GM18868 (cell line): ENCODE measurements around the gene DSPP.
"Not testable (repeated sequence)": the region's sequence is repeated elsewhere in the genome, so short reads cannot be mapped to it uniquely, and the experiment has no call there.

ENCODE experiments used
- ATAC-seq: cut with Tn5 transposase; IDR thresholded peaks from one replicate; pipeline ENCODE4 v1.9.1; 2021; ENCODE audit warnings: mild to moderate bottlenecking, moderate library complexity; ENCODE audit not compliant: unreplicated experiment

DSPP gene

DNA sequence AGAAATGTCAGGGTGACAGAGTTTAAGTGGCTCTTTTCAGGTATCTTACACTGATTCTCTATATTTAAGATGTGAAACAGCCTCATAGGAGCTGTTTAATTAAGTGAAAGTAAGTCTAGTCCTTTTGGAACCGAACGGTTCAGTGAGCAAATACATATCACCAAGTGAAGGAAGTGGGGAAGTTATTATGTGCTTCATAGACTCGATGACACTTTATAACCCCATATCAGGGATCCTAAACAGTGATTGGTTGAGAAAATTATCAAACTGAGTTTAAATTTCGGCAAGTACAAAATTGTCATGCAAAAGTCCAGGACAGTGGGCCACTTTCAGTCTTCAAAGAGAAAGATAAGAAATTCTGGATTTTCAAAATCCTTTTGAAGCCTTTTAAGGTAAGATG, at the start of gene DSPP:
TSS of gene DSPP (plus strand) at position 301 of the 400 bp plus-strand sequence. CDS start 2,380 bp downstream, outside the sequence.
- no peak for ATAC-seq

DNA sequence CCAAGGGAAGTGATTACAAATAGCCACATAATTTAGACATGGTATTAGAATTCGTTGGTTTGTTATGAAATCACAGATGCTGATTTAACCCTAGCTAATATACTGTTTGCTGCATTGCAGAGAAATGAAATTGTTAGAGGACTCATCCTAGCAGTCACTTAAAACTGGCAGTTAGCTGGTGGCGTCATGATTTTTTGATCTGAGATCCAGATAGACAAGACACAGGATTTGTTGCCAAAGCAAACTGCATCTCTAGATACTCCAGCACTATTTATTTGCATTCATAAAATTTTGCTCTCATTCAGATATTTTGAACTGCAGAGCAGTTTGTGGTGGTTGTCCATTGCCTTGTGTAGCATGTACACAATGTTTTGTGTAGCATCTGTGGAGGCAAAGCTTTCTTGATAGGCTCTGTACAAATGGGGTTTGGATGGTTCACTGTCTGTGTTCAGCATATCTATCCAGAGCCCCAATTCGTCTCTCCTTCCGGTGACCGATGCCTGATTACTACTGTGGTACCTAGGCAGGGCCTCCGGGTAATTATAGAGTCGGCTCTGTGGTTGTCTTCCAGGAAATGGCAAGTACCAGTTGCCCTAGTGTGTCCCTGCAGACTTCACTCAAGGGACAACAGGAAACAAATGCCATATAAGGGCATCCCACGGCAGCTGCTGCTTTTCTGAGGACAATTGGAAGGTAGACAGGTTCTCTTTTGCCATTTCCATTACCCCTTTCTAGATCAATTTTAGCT, 49.1 kb upstream of the DSPP start:
- peak; percentile 98 for ATAC-seq

GRCh38 chr4:87560802-87561201, 47.5 kb upstream of the DSPP start:
- no peak for ATAC-seq

GRCh38 chr4:87565746-87566145, 42.6 kb upstream of the DSPP start:
- ATAC-seq = no peak

DNA sequence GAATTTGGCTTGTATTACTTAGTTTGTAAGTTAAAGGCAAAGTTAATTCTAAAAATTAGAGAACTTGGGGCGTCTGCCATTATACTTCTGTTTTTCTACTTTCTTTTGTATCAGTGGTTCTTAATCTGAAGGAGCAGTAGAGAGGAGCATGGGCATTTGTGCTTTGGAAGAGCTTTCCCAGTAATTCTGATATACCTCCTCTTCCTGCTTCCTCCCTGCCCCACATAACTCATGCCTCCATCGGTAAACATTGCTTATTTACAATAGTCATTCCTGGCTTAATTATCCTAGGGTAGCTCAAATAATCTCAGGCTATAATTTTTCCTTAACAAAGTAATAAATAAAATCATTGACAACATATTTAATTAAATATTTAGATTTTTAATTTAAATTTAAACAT, 42.1 kb upstream of the DSPP start:
- no peak for ATAC-seq

- no peak for ATAC-seq
Measured at GRCh38 chr4:87567191-87567590, 41.1 kb upstream of the DSPP start.

DNA sequence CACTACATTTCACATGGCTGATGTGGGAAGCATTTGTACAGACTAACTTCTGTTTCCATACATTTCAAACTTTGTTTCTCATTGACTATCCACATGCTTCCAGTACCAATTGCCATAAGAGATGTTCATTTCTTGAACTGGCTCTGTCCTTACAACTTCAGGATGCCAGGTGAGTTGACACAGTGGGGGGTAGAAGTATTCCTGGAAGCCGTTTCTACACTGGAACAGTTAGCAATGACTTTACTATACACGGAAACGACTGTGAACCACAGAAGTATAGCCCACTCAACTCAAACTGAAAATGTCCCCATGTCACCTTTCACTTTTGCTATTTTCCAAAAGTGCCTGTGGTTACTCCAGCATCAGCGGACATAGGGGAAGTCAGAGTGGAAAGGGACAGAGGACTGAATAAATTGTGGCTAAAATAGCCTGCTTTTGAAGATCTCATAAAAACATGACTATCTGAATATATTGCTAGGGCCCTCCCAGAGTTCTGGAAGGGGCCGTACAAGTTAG, 38.0 kb upstream of the DSPP start:
- ATAC-seq = no peak

DNA sequence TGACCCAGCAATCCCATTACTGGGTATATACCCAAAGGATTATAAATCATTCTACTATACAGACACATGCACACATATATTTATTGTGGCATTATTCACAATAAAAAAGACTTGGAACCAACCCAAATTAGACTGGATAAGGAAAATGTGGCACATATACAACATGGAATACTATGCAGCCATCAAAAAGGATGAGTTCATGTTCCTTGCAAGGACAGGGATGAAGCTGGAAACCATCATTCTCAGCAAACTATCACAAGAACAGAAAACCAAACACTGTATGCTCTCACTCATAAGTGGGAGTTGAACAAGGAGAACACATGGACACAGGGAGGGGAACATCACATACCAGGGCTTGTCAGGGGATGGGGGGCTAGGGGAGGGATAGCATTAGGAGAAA, 34.0 kb upstream of the DSPP start:
- ATAC-seq = not testable (repeated sequence)

DNA sequence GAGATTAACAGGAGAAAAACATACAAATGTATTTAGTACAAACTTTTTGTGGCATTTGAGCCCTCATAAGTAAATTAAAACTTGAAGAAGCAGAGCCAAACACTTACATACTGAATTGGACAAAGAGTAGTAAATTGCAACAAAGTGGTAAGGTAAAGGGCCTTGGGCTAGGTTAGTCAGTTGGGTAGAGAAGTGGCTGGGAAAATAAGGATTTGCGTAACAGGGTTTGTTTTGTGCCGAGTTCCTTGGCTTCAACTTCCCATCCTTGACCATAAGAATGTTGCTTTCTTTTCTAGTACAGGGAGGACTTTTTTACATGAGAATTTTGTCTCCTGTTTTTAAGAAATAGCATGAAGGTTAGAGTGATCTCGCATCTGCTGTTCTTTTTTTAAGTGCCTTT, 33.3 kb upstream of the DSPP start:
- ATAC-seq = no peak

DNA sequence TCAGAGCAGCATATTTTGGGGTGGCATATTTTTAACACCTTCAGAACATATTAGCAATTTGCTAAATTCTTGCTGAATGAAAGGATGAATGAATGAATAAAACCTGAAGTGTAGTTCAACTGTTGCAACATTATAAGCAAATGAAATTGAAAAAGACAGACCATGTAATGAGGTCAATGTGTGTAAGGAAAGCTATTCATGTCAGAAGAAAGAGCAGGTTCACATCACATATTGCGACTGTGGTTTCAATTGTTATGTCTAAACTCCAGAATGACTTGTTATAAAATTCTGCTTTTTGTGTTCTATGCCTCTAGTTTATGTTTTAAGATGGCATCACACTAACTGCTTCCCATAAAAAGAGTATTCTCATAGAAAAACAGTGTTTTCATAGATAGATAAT, 32.9 kb upstream of the DSPP start:
- no peak for ATAC-seq

DNA sequence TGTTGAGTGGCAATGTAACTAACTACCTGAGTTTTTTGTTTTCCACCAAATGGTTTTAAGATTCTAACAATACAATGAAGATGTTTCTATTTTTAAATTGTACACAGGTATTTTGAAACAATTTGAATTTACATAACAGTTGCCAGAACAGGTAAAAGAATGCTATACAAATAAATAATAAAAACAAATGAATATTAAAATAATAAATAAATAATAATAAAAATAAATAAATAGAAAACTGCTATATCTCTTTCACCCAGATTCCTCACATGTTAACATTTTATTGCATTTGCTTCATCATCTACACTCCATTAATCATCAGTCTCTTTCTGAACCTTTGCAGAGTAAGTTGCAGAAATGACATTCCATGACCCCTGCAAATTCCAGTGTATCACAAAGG, 32.3 kb upstream of the DSPP start:
- ATAC-seq = no peak

DNA sequence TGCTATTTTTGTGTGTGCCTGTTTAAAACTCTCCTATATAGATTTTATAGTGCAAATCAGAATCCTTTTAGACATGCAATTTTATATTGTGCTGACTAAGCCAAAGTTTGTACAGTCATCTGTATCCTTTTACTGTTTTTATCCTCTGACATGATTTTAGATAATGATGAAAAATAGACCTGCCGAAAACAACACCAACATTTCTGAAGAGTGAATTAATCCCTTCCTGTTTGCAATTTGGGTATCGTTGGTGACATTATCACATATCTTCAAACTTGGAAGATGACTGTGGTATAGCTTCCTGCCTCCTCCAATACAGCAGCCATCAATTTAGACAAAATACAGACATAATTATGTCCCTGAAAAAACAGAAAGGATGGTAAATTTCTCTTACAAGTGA, 28.9 kb upstream of the DSPP start:
- ATAC-seq = no peak

DNA sequence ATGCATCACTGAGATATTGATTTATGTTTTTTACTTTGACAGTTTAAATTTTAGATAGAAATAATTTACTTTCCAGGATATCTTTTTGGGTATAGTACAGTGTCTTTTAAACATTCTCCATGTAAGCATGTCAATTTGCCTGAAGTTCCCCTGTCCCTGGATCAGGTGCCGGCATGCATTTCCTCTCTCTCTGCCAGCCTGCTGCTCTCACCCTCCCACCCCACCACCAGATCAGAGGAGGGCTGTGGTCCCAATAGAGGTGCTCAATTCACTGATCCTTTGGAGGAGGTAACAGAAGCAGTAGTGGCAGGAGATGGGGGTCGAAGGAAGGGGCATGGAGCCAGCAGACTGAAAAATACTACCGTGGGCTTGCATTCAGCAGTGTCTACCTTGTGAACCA, 28.3 kb upstream of the DSPP start:
- ATAC-seq = no peak

DNA sequence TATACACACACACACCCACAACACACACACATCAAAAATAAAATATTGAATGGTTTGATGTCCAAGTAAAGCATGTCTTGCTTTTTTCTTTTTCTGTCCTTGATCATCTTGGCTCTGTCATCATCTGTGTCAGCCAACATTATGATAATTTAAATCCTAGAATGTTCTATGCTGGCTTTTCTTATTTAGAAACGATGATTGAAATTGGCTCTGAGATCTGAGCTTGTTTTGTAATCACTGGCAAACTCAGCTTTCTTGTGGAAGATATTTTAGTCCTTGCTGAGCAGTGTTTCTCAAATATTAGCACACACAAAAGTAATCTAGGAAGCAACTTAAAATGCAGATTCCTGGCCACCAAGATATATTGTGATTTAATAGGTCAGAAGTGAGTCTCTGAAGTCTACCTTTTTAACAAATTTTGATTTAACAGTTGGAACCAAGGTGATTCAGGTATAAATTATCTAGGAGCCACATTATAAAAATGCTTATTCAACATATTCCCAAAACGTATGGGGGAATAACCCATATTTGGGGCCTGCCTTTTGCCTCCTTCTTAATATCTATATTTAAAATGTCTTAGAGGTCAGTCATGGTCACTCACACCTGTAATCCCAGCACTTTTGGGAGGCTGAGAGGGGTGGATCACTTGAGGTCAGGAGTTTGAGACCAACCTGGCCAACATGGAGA, 24.0 kb upstream of the DSPP start:
- ATAC-seq = no peak

GRCh38 chr4:87589531-87589930, 18.8 kb upstream of the DSPP start:
- ATAC-seq = no peak

DNA sequence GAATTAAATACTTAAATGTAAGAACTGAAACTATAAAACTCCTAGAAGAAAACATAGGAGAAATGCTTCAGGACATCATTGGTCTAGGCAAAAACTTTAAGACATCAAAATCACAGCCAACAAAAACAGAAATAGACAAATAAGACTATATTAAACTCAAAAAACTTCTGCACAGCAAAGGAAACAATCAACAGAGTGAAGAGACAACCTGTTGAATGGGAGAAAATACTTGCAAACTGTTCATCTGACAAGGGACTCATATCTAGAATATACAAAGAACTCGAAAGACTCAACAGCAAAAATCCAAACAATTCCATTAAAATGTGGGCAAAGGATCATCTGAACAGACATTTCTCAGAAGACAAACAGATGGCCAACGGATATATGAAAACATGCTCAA, 16.2 kb upstream of the DSPP start:
- ATAC-seq = no peak

DNA sequence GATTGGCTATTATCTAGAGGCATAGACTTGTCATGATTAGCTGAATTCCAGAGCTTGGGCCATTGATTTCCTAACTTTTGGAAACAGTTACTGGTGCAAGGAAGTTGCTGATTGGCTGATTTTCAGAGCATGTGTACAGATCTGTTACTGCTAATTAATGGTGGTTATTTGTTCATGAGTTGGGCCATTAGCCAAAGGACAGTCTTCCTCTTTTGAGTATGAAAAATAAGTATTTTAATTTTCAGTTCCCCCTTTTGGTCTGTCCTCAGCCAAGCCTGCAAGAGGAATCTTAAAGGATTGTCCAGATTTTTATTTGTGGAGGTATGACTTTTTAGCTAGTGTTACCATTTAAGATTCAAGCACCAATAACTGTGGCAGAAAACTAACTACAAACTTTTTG, 7.0 kb upstream of the DSPP start:
- no peak for ATAC-seq

GRCh38 chr4:87614292-87614890, 6.1 kb downstream of the DSPP start:
- no peak for ATAC-seq

- no peak for ATAC-seq
Measured at GRCh38 chr4:87616268-87616667, 7.9 kb downstream of the DSPP start.

DNA sequence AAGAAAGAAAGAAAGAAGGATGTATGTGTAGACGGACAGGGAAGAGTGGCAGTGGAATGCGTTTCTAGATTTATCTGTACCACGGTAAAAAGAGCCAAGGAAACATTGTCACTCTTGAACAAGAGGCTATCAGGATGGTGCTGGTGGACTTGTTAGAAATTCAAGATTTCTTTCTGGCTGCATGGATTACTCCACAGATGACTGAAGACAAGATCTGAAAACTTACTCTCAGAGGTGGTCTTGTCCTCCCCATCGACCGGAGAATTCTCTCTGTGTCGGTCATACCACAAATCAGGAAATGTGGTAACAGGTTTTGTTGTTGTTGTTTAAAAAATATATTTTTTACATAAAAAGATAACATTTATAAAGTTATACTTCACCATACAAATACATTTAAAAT, 11.8 kb downstream of the DSPP start:
- no peak for ATAC-seq

- ATAC-seq = no peak
Measured at GRCh38 chr4:87620491-87620890, 12.2 kb downstream of the DSPP start.

DNA sequence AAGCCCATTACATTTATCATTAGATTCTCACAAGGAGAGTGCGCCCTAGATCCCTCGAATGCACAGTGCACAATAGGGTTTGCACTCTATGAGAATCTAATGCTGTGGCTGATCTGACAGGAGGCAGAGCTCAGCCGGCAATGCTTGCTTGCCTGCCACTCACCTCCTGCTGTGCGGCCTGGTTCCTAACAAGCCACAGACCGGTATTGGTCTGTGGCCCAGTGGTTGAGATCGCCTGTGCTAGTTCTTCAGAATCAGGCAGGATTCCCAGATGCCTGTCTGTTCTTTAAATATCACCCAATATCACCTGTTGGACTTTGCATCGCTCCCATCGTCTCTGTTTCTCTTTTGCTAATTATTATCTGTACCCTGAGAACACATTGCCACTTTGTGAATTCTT, 14.0 kb downstream of the DSPP start:
- no peak for ATAC-seq
